Stimulated activated naive CD8-positive, alpha-beta T cell treated with anti-CD3 and anti-CD28 coated beads, Interleukin-15, Interleukin-2, amounts not matched to agents 100 U/mL and 50 U/mL, for 24 hours (primary cell): Measurements from ENCODE around the gene GTPBP2.

Experiments used
- ATAC-seq: fragments of 150-1000 bp; cut with Tn5 transposase; one replicate; pipeline ENCODE4 v1.10.0; 2021
- DNase-seq: peaks from one replicate; pipeline ENCODE4 v3.0.0; 2021

Gene GTPBP2, protein sequence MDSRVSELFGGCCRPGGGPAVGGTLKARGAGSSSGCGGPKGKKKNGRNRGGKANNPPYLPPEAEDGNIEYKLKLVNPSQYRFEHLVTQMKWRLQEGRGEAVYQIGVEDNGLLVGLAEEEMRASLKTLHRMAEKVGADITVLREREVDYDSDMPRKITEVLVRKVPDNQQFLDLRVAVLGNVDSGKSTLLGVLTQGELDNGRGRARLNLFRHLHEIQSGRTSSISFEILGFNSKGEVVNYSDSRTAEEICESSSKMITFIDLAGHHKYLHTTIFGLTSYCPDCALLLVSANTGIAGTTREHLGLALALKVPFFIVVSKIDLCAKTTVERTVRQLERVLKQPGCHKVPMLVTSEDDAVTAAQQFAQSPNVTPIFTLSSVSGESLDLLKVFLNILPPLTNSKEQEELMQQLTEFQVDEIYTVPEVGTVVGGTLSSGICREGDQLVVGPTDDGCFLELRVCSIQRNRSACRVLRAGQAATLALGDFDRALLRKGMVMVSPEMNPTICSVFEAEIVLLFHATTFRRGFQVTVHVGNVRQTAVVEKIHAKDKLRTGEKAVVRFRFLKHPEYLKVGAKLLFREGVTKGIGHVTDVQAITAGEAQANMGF

DNA sequence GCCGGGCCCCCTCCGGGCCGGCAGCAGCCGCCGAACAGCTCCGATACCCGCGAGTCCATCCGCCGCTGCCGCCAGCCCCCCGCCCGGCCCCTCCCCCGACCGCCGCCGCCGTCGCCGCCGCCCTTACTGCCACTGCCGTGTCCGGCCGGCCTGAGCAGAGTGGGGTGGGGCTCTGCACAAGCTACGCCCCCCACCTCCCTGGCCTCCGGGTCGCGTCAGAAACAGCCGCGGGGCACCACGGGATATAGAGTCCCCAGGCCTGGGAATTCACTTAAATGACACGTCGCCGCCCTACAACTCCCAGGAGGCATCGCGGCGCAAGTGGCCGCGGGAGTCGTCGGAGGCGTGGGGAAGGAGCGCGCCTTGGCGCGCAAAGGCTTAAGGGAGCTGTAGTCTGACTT, at the start of gene GTPBP2:
Gene GTPBP2, minus strand, starts transcription at position 161 of the 401 bp plus-strand sequence. Its CDS starts 102 bp downstream, at position 59.
- peak; percentile 95 for ATAC-seq

GRCh38 chr6:43678341-43678740, 49.3 kb upstream of the GTPBP2 start:
- DNase-seq (no peak), ATAC-seq (no peak)

More for the DNA sequence above, at the start of gene GTPBP2:
- DNase-seq = peak; percentile 97

- DNase-seq (no peak), ATAC-seq (no peak)
Measured at GRCh38 chr6:43677759-43678158, 48.7 kb upstream of the GTPBP2 start.

DNA sequence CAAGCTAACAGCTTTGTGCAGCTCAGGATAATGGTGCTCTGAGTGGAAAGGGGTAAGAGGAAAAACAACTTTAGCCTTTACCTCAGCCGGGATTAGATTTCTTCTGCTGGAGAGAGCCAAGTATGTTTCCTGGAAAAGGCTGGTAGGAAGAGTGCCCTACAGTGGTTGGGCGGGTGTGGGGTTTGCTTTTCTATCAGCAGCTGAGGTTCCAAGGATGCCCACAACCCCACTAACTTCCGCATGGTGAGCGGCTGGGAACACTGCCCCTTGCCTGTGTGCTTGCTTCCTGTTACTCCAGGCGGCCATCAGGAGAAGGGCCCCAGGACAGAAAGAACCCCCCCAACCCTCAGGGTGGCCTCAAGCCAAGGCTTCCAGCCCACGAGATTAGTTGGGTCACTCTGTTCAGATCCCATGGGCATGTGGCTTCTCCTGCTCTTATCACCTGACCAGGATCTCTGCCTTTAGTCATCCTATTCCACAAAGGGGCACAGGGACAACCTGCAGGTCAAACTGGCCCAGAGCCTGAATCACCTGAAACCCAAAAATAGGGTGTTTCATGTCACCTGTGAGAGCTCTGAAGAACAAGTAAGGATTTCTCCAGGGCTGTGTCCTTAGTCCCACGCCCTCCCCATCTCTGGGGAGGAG, 48.0 kb upstream of the GTPBP2 start:
- DNase-seq (no peak), ATAC-seq (no peak)

DNA sequence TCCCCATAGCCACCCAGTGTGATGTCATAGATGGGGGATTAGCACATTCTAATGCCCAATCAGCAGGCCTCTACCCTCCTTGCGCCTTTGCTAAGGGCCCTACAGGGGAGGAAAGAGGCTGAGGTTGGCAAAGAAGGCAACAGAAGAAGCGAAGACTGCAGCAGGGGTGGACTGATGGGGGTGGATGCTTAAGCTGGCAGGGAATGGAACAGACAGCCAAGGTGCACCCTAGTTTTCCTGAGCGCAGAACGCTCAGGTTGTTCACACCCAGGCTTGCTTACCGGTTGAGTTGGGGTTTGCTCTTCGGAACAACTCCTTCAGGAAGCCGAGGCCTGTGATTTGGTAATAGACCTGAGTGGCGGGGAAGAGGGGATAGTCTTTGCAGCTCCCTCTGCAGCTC, 45.9 kb upstream of the GTPBP2 start:
- DNase-seq = no peak
- no peak for ATAC-seq

- ATAC-seq (no peak), DNase-seq (no peak)
Measured at GRCh38 chr6:43674291-43674690, 45.2 kb upstream of the GTPBP2 start.

- ATAC-seq = no peak
Measured at GRCh38 chr6:43673444-43674084, 44.5 kb upstream of the GTPBP2 start.

GRCh38 chr6:43671801-43672690, 43.0 kb upstream of the GTPBP2 start:
- ATAC-seq = no peak
- no peak for DNase-seq

More at GRCh38 chr6:43673444-43674084, 44.5 kb upstream of the GTPBP2 start:
- DNase-seq = no peak

- no peak for ATAC-seq
- no peak for DNase-seq
Measured at GRCh38 chr6:43671011-43671800, 42.1 kb upstream of the GTPBP2 start.

- DNase-seq (no peak), ATAC-seq (no peak)
Measured at GRCh38 chr6:43670623-43670986, 41.5 kb upstream of the GTPBP2 start.

DNA sequence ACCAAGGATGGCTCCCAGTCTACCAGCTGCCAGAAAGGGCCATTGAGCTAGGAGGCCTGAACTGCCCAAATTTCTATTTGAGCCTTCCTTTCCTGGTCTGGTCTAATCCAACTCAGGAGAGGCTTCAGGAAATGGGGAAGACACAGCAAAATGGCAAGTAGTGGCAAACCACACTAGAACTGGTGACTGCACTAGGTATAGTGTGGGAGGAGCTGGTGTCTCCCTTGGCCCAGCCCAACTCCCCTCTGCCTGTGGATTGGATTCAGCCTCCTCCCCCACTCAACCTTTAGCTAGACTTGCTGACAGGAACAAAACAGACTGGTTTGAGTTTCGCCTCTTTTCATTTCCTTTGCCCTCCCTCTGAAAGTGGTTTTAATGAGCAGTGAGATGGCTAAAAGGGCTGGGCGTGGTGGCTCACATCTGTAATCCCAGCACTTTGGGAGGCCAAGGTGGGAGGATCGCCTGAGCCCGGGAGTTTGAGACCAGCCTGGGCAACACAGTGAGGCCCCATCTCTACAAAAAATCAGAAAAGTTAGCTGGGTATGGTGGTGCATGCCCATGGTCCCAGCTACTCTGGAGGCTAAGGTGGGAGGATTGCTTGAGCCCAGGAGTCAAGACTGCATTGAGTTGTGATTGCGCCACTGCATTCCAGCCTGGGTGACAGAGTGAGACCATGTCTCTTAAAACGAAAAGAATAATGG, 41.0 kb upstream of the GTPBP2 start:
- peak; percentile 47 for DNase-seq
- peak; percentile 72 for ATAC-seq

DNA sequence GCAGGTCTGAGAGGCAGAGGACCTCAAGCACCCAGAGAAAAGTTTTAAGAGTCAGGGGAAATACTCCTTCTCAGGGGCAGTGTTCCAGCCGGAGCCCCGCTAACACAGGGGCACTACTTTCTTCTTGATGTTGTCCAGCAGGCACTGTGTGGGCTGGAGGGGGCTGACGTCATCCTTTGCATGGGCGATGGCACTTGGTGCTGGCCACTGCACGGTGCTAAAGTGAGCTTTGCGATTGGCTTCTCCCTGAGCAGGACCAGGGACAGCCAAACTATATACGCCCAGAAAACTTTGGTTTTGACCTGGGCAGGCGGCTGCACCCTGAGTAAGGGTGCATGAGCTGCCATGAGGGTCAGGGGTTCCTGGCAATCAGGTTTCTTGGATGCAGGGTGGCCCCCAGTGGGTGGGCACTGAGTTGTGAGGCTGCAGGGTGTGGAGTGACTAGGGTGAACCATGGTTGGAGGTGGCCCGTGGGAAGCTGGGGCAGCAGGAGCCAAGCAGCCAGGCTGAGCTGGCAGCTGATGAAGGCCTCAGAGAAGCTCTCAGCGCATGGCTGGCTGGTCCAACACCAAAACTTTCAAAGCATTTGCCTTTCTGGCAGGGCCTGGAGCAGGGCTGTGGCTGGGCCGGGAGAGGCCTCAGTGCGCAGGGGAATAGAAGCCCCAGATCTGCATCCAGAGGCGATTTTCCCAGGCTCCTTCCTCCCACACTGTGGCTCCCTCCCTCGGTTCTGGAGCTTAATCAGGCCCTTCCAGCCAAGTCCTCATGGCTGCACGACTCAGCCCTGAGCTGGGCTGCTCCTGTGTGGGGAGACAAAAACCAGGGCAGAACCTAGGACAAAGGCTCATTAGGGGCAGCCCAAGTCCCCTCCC, 40.2 kb upstream of the GTPBP2 start:
- ATAC-seq = no peak
- no peak for DNase-seq

- ATAC-seq (peak; percentile 59), DNase-seq (peak; percentile 72)
Measured at GRCh38 chr6:43668151-43669028, 39.3 kb upstream of the GTPBP2 start.

DNA sequence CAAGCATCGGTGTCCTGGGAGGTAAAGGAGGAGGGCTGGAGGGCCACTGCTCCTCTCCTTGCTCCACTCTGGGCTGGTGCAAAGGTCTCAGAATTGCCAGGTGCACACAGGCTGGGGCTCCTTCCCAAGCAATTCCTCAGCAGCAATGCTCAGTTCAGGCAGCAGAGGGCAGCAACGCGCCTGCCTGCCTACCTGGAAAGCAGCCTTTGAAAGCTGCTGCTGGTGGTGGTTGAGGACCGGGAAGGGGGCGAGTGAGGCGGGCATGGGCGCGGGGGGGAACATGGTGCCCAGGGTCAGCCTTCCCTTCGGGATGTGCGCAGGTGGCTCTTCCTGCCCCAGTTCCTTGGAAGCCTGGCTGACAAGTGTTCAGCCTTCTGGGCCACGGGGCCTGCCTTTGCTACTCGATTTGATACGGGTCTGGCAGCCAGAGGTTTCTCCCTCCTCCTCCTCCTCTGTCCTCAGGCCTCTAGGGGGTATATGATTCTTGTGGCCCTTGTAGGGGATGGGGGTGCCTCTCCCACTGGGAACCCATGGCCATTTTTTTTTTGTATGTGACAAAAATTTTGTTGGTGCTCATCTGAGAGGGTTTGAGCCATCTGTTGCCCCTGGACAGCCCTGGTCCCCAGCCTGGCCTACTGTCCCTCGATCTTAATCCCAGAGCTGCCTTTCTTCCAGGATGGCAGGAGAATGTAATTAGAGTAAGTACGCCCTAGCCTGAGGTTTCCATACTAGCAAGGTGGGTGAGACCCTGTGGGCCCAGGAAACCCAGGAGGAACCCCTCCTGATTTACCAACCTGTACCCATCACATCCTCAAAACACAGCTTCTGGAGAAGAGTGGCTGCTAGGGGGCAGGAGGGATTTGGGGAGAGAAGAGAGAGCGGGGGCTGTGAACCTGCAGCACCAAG, 38.4 kb upstream of the GTPBP2 start:
- peak; percentile 90 for DNase-seq
- ATAC-seq = peak; percentile 44

GRCh38 chr6:43666196-43666920, 37.3 kb upstream of the GTPBP2 start:
- ATAC-seq = no peak
- DNase-seq = no peak

GRCh38 chr6:43665376-43665775, 36.3 kb upstream of the GTPBP2 start:
- DNase-seq (no peak), ATAC-seq (no peak)
